ENCODE measurements around the gene DNAH8.

- TF ChIP-seq CTCF (IDR thresholded peaks at IDR 0.05; ENCODE audit: low read depth, low read length, poor library complexity, severe bottlenecking) = no peak
- no peak for TF ChIP-seq EZH2phosphoT487 (IDR thresholded peaks at IDR 0.05; ENCODE audit: borderline replicate concordance, low read length)
Measured at GRCh38 chr6:38806833-38807232, 91.7 kb downstream of the DNAH8 start.
